Measurements from ENCODE around the gene ACR.

DNA sequence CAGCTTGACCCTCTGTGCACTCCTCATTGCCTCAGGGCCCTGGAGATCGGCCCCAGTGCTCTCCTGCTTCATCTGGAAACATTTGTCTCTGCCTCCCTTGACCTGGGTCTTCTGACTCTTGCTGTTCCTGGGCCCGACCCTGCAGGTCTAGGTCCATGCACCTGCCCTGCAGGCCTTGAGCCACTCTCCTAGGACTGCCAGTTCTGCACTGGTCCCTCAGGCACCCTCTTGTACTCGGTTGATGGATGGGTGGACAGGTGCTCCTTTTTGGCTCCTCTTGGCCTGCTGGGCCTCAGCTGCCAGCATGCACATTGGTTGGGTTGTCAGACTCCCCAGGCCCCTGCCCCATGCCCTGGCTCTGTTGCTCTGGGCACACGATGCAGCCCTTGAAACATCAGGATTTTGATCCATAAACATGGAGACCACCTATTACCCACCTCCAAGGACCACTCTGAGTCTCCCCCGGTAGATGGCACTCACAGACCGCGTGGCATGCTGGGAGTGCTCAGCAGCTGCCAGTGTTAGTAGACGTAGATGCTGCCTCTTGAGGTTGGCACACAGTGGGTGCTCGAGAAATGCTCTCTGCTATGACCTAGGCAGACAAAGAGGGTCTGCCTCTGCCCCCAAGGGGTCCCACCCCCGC, 20.2 kb upstream of the ACR start:
- TF ChIP-seq POLR2A (IDR thresholded peaks at IDR 0.05; ENCODE audit: low read depth, low read length) (no peak), POLR2AphosphoS5 (IDR thresholded peaks at IDR 0.05; ENCODE audit: low read depth, low read length) (no peak)
